CD14-positive monocyte (primary cell): ENCODE measurements around the gene KIF24. TPM values are rescaled to one million over a fixed set of nuclear protein-coding genes. Genes with fewer than 3 reads are reported as not detected.

Source experiments
- DNase-seq, 3 donors: peaks; one replicate each; pipeline ENCODE4 v3.0.0-alpha.2; 2011 to 2022
- H2AFZ ChIP-seq: 2 replicates; pipeline ENCODE4 v1.6.0; 2012; ENCODE audit warnings: mild to moderate bottlenecking, low read depth, low read length, inconsistent platforms; ENCODE audit not compliant: insufficient read depth, poor library complexity, severe bottlenecking
- H3K27ac ChIP-seq, 2 donors: 1 replicate in 1 of 2; 2 replicates in 1 of 2; pipeline ENCODE4 v1.5.1; 2012 to 2013; ENCODE audit warnings: low read length in 2 of 2, control low read depth in 1 of 2, inconsistent platforms in 1 of 2, low read depth in 1 of 2, mild to moderate bottlenecking in 1 of 2
- H3K27me3 ChIP-seq, 2 donors: one replicate each; pipeline versions ENCODE4 v1.6.0 to v1.6.1; 2011 to 2013; ENCODE audit warnings: low read length in 2 of 2; ENCODE audit not compliant: control insufficient read depth in 2 of 2, insufficient read depth in 2 of 2
- H3K36me3 ChIP-seq, 2 donors: replicated peaks in 1 of 2; 1 replicate in 1 of 2; 2 replicates in 1 of 2; pipeline versions ENCODE4 v1.5.1 to v1.6.1; 2012 to 2013; ENCODE audit warnings: low read length in 2 of 2, control low read depth in 1 of 2, inconsistent platforms in 1 of 2, mild to moderate bottlenecking in 1 of 2; ENCODE audit not compliant: insufficient read depth in 2 of 2, control insufficient read depth in 1 of 2
- H3K4me1 ChIP-seq, 2 donors: 1 replicate in 1 of 2; 2 replicates in 1 of 2; pipeline versions ENCODE4 v1.5.1 to v1.6.1; 2012 to 2013; ENCODE audit warnings: low read length in 2 of 2, control low read depth in 1 of 2, inconsistent platforms in 1 of 2, mild to moderate bottlenecking in 1 of 2, moderate library complexity in 1 of 2; ENCODE audit not compliant: insufficient read depth in 2 of 2, control insufficient read depth in 1 of 2
- H3K4me2 ChIP-seq: replicated peaks from 2 replicates; pipeline ENCODE3; 2012; ENCODE audit warnings: low read length, moderate library complexity, mild to moderate bottlenecking; ENCODE audit not compliant: poor library complexity, severe bottlenecking; ENCODE audit errors: extremely low read depth
- H3K4me3 ChIP-seq, 3 experiments: fragments of 200-600 bp in 1 of 3; sonication (generic) in 1 of 3; replicated peaks in 1 of 3; 1 replicate in 2 of 3; 2 replicates in 1 of 3; pipeline ENCODE4 v1.5.1; 2011 to 2013; ENCODE audit warnings: low read length in 3 of 3, mild to moderate bottlenecking in 3 of 3, control low read depth in 2 of 3, low read depth in 2 of 3, inconsistent platforms in 1 of 3, moderate library complexity in 1 of 3
- H3K79me2 ChIP-seq: 2 replicates; pipeline ENCODE4 v1.6.0; 2012; ENCODE audit warnings: mild to moderate bottlenecking, control low read depth, inconsistent platforms, low read length, moderate library complexity; ENCODE audit not compliant: insufficient read depth
- H3K9ac ChIP-seq: 2 replicates; pipeline ENCODE4 v1.6.0; 2017; ENCODE audit warnings: low read length, mild to moderate bottlenecking; ENCODE audit not compliant: insufficient read depth, poor library complexity, severe bottlenecking
- H3K9me3 ChIP-seq, 2 donors: replicated peaks in 1 of 2; 1 replicate in 1 of 2; 2 replicates in 1 of 2; pipeline versions ENCODE4 v1.5.1 to v1.6.1; 2012 to 2013; ENCODE audit warnings: low read length in 2 of 2, control low read depth in 1 of 2; ENCODE audit not compliant: control insufficient read depth in 1 of 2, insufficient read depth in 1 of 2
- H4K20me1 ChIP-seq: 2 replicates; pipeline ENCODE4 v1.6.0; 2012; ENCODE audit warnings: mild to moderate bottlenecking, low read length, control low read depth, moderate library complexity; ENCODE audit not compliant: insufficient read depth
- H3K27ac Mint-ChIP-seq, 7 donors: one replicate each; pipeline ENCODE4 v1.8.0; 2020; ENCODE audit warnings: mild to moderate bottlenecking in 7 of 7, mixed read lengths in 7 of 7, moderate library complexity in 6 of 7, inconsistent platforms in 2 of 7
- H3K27me3 Mint-ChIP-seq, 3 donors: one replicate each; pipeline ENCODE4 v1.8.0; 2021 to 2022; ENCODE audit warnings: low read depth in 3 of 3, mild to moderate bottlenecking in 3 of 3, mixed read lengths in 3 of 3, moderate library complexity in 3 of 3, inconsistent platforms in 1 of 3
- H3K36me3 Mint-ChIP-seq, 2 donors: one replicate each; pipeline ENCODE4 v1.8.0; 2020; ENCODE audit warnings: mixed read lengths in 2 of 2, inconsistent platforms in 1 of 2, mild to moderate bottlenecking in 1 of 2
- H3K4me1 Mint-ChIP-seq: one replicate; pipeline ENCODE4 v1.8.0; 2020; ENCODE audit warnings: mild to moderate bottlenecking, mixed read lengths
- H3K4me3 Mint-ChIP-seq, 2 donors: one replicate each; pipeline ENCODE4 v1.8.0; 2020; ENCODE audit warnings: mild to moderate bottlenecking in 2 of 2, mixed read lengths in 2 of 2, moderate library complexity in 1 of 2
- H3K9me3 Mint-ChIP-seq, 7 donors: one replicate each; pipeline ENCODE4 v1.8.0; 2020 to 2022; ENCODE audit warnings: mixed read lengths in 7 of 7, mild to moderate bottlenecking in 6 of 7, moderate library complexity in 6 of 7, inconsistent platforms in 2 of 7
- CTCF ChIP-seq: fragments of 200-600 bp; IDR thresholded peaks from one replicate; pipeline ENCODE4 v1.8.0; 2022; ENCODE audit warnings: antibody characterized with exemption, mild to moderate bottlenecking
- WGBS: methylation state at CpG from one replicate; pipeline ENCODE4 v1.1.5; 2013; ENCODE audit warnings: missing lambda C conversion rate; ENCODE audit not compliant: insufficient coverage; 5-methylcytosine and 5-hydroxymethylcytosine counted together
- intact Hi-C, 2 donors: fragments of 100-400 bp; cut with micrococcal nuclease; formaldehyde crosslinking; loops; one replicate each; pipeline versions ENCODE4 v1.15.0 to v1.15.1; 2023
- polyA plus RNA-seq, 3 donors: library from polyadenylated mRNA; depleted of rRNA in 1 of 3; unstranded in 2 of 3; stranded (reverse) in 1 of 3; fragments of 300-500 nt in 2 of 3; fragments of >200 nt in 1 of 3; fragmentation: Illumina TruSeq in 2 of 3; gene quantifications; 1 replicate in 2 of 3; 2 replicates in 1 of 3; pipeline ENCODE4 v1.2.3, GENCODE V29; 2012 to 2021

Gene KIF24
- polyA plus RNA-seq, 3 donors = 0.13 to 0.31 TPM; not detected in 1

DNA sequence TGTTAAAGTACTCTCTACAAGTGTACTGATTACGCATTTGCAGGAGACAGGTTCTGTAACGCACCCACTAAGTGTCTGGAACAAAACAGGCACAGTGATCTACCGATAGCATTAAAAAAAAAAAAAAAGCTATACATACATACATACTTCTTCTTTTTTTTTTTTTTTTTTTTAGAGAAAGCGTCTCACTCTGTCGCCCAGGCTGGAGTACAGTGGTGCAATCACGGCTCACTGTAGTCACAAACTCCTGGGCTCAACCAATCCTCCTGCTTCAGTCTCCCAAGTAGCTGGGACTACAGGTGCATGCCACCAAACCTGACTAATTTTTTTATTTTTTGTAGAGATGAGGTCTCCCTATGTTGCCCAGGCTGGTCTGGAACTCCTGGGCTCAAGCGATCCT is 7.6 kb downstream of the KIF24 start:
- no peak overlapping the region for H3K4me3 Mint-ChIP-seq
- Histone ChIP-seq H3K27ac (peak overlapping the region in 1 of 2 donors; percentile 31), H3K4me2 (no peak overlapping the region), H3K27me3 (no peaks in the 10 kb centered on the region), H4K20me1 (no peaks in the 10 kb centered on the region), H3K36me3 (no peaks in the 10 kb centered on the region), H2AFZ (peak overlapping the region; percentile 46), H3K9ac (no peak overlapping the region), H3K9me3 (no peaks in the 10 kb centered on the region), H3K4me3 (no peak overlapping the region), H3K79me2 (peaks cover 57% of the 10 kb centered on the region), H3K4me1 (peaks cover 18 to 24% of the 10 kb centered on the region in 2 donors)
- 100% methylated on average over 1 of the region's 7 CpGs for WGBS
- peaks cover 3 to 9% of the 10 kb centered on the region in 2 donors for H3K36me3 Mint-ChIP-seq
- no peaks in the 10 kb centered on the region for H3K9me3 Mint-ChIP-seq
- H3K27ac Mint-ChIP-seq = peak overlapping the region in 2 of 7 donors; percentile 69 to 82
- TF ChIP-seq CTCF = no peak
- peaks cover 18% of the 10 kb centered on the region for H3K4me1 Mint-ChIP-seq
- peak in 2 of 3 donors; percentile 9 to 30 for DNase-seq
- intact Hi-C loops = loop anchor here in 1 of 2 donors (10.0 kb wide), 1 partner anchor 147 kb away; the partner anchor contains the start of gene UBAP1
- H3K27me3 Mint-ChIP-seq = peaks cover 0 to 2% (median 0%) of the 10 kb centered on the region in 3 donors

DNA sequence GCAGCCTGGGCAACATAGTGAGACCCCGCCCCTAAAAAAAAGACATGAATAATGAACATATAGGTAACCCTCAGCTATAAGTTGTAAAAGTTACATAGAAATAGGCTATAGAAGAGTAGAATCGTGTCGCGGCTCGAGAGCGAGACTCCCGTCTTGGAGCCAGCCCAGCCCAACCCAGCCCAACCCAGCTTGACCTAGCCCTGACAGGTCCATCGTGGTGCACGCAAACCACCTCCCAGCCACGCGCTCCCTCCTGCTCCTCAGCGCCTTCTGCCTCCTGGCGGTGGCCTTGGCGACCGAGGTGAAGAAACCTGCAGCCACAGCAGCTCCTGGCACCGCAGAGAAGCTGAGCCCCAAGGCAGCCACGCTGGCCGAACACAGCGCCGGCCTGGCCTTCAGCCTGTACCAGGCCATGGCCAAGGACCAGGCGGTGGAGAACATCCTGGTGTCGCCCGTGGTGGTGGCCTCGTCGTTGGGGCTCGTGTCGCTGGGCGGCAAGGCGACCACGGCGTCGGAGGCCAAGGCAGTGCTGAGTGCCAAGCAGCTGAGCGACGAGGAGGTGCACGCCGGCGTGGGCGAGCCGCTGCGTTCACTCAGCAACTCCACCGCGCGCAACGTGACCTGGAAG is 10.8 kb downstream of the KIF24 start:
- Histone ChIP-seq H3K4me1 (peaks cover 5 to 11% of the 10 kb centered on the region in 2 donors), H4K20me1 (no peaks in the 10 kb centered on the region), H3K27me3 (no peaks in the 10 kb centered on the region), H3K9ac (no peak overlapping the region), H3K27ac (no peak overlapping the region), H3K9me3 (no peaks in the 10 kb centered on the region), H3K79me2 (peaks cover 39% of the 10 kb centered on the region), H3K4me2 (no peak overlapping the region), H3K4me3 (no peak overlapping the region), H2AFZ (no peak overlapping the region), H3K36me3 (no peaks in the 10 kb centered on the region)
- Mint-ChIP-seq H3K27me3 (no peaks in the 10 kb centered on the region), H3K4me1 (peaks cover 7% of the 10 kb centered on the region), H3K9me3 (peaks cover 0 to 2% (median 0%) of the 10 kb centered on the region in 7 donors), H3K4me3 (no peak overlapping the region), H3K36me3 (peaks cover 3 to 9% of the 10 kb centered on the region in 2 donors), H3K27ac (peak overlapping the region in 1 of 7 donors; percentile 43)
- TF ChIP-seq CTCF = no peak
- 97% methylated on average over 37 of the region's 44 CpGs for WGBS
- intact Hi-C loops = no loop called here
- no peak for DNase-seq
